Dendritic cell treated with granulocyte-macrophage colony-stimulating factor and Interleukin-4, amounts not matched to agents 40 ng/mL and 50 ng/mL, for 4 days (primary cell): ENCODE results near the gene CCDC91.
"Not testable (repeated sequence)": the region's sequence is repeated elsewhere in the genome, so short reads cannot be mapped to it uniquely, and the experiment has no call there.

Source experiments
- H3K27ac Mint-ChIP-seq: one replicate; pipeline ENCODE4 v1.8.0; 2022; ENCODE audit warnings: mild to moderate bottlenecking, mixed read lengths
- H3K27me3 Mint-ChIP-seq: one replicate; pipeline ENCODE4 v1.8.0; 2022; ENCODE audit warnings: mild to moderate bottlenecking, mixed read lengths
- H3K36me3 Mint-ChIP-seq: one replicate; pipeline ENCODE4 v1.8.0; 2022; ENCODE audit warnings: low read depth, mixed read lengths
- H3K4me1 Mint-ChIP-seq: one replicate; pipeline ENCODE4 v1.8.0; 2022; ENCODE audit warnings: low read depth, mixed read lengths
- H3K4me3 Mint-ChIP-seq: one replicate; pipeline ENCODE4 v1.8.0; 2022; ENCODE audit warnings: mild to moderate bottlenecking, moderate library complexity, mixed read lengths
- H3K9me3 Mint-ChIP-seq: one replicate; pipeline ENCODE4 v1.8.0; 2022; ENCODE audit warnings: mixed read lengths
- intact Hi-C: fragments of 100-400 bp; cut with micrococcal nuclease; formaldehyde crosslinking; loops from one replicate; pipeline ENCODE4 v1.15.0; 2022

The CCDC91 gene

DNA sequence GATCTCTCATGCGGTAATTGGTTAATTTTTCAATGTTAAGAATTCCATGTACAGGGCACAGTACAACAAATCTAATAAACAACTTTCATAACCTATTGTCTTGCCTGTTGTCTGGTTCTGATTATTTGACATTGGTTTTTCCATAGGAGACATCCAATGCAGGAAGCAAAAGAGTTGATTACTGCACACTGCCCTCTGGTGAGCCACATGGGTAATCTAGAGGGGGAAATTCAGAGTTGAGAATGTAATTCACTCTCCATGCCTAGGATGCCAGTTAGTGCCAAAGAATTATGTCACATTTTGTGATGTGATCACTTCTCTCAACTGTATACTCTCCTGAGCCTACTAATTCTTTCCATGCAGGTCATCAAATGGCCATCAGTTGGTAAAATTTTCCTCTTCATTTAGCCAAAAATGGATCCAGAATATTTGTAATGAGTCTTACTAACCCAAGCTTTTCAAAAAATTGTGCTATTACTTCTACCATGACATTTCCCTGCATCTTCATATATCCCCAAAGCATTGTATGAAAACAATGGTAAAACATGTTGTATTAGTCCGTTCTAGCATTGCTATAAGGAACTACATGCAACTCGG, 17.7 kb upstream of the CCDC91 start:
- Mint-ChIP-seq H3K9me3 (peaks cover 9% of the 10 kb centered on the region), H3K27me3 (no peaks in the 10 kb centered on the region), H3K4me1 (peaks cover 5% of the 10 kb centered on the region), H3K4me3 (no peak overlapping the region), H3K36me3 (no peaks in the 10 kb centered on the region), H3K27ac (no peak overlapping the region)
- intact Hi-C loops, result no loop called here

DNA sequence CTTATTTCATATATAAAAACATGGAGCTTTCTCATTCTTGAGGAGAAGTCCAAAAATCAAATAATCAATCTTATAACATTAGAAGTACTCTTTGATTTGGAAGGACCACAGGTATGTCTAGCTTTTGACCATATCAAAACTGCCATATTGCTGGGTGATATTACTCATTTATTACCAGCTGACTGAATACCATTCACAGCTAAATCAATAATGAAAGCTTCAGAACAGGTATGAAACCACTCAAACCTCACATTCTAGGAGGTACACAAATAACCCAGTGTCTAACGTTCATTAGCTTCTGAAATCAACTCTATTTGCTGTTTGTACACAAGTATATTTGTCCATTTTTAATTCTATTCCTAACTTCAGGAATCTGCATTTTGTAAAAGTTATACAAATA, 16.8 kb upstream of the CCDC91 start:
- Mint-ChIP-seq H3K4me3 (no peak overlapping the region), H3K36me3 (no peaks in the 10 kb centered on the region), H3K27ac (no peak overlapping the region), H3K4me1 (peaks cover 5% of the 10 kb centered on the region), H3K27me3 (no peaks in the 10 kb centered on the region), H3K9me3 (peaks cover 9% of the 10 kb centered on the region)
- intact Hi-C loops, result no loop called here

DNA sequence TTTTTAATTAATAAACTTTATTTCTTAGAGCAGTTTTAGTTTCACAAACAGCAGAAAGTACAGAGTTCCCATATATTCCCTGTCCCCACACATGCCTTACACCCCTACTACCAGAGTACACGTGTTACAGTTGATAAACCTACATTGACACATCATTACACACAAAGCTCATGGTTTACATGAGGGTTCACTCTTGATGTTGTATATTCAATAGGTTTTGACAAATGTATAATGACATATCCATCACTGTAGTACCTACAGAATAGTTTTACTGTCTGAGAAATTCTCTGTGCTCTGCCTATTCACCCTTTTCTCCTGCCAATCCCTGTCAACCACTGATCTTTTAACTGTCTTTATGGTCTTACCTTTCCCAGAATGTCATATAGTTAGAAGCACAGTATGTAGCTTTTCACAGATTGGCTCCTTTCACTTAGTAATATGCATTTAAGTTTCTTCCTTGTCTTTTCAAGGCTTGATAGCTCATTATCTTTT, 15.1 kb upstream of the CCDC91 start:
- intact Hi-C loops, result no loop called here
- H3K27me3 Mint-ChIP-seq, result no peaks in the 10 kb centered on the region
- peaks cover 9% of the 10 kb centered on the region for H3K9me3 Mint-ChIP-seq
- no peak overlapping the region for H3K4me3 Mint-ChIP-seq
- H3K27ac Mint-ChIP-seq, result no peak overlapping the region
- H3K36me3 Mint-ChIP-seq, result no peaks in the 10 kb centered on the region
- H3K4me1 Mint-ChIP-seq, result peaks cover 5% of the 10 kb centered on the region

DNA sequence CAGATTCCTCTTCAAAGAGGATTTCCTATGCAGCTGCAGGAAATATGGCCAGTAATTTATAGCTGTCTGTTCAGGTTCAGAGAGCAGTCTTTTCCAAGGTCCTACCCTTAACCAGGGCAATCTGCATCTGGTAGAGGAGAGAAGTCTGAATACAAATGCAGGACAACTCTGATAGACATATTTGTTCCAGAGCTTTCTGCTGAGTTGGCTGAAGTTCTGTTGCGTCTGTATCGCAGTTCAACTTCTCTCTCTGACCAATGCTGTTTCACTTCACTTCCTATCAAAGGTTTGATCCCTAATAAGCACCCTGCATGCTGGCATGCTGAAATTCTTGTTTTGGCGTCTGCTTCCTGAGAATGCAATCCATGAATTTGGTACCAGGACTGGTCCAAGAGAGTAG, 14.0 kb upstream of the CCDC91 start:
- Mint-ChIP-seq H3K27ac (no peak overlapping the region), H3K27me3 (no peaks in the 10 kb centered on the region), H3K9me3 (peaks cover 9% of the 10 kb centered on the region), H3K4me1 (peaks cover 5% of the 10 kb centered on the region), H3K4me3 (no peak overlapping the region), H3K36me3 (no peaks in the 10 kb centered on the region)
- intact Hi-C loops, result no loop called here

DNA sequence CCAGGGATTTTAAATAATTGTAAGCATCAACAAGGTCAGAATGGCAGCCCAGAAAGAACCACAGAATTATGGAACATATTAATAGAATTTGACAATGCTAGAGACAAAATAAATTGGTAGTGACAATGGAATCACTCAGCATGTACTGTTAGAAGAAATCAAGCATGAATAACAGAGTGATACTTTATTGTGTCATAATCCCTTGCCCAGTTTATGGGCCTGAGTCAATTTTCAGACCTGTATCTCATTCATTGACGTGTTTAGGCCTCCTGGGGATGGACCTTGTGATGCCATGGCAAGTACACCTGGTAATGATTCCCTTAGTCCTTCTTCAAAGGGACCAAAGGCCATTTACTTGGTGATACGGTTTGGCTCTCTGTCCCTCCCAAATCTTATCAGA, 12.8 kb upstream of the CCDC91 start:
- Mint-ChIP-seq H3K9me3 (peaks cover 8% of the 10 kb centered on the region), H3K27ac (no peak overlapping the region), H3K27me3 (no peaks in the 10 kb centered on the region), H3K36me3 (no peaks in the 10 kb centered on the region), H3K4me1 (no peaks in the 10 kb centered on the region), H3K4me3 (no peak overlapping the region)
- intact Hi-C loops, result no loop called here

DNA sequence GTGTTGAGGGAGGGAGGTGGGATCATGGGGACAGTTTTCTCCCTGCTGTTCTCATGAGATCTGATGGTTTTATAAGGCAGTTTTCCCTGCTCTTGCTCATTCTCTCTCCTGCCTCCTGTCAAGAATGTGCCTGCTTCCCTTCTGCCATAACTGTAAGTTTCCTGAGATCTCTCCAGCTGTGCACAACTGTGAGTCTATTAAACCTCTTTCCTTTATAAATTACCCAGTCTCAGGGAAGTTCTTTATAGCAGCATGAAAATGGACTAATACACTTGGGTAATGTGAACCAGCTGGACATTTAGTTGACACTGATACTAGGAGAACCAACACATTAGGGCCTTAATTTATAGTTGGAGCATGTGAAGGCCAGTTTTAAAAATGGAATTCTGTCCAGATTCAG, 12.4 kb upstream of the CCDC91 start:
- no peak overlapping the region for H3K27ac Mint-ChIP-seq
- no peaks in the 10 kb centered on the region for H3K36me3 Mint-ChIP-seq
- no peaks in the 10 kb centered on the region for H3K27me3 Mint-ChIP-seq
- H3K9me3 Mint-ChIP-seq, result peaks cover 4% of the 10 kb centered on the region
- intact Hi-C loops, result no loop called here
- no peak overlapping the region for H3K4me3 Mint-ChIP-seq
- no peaks in the 10 kb centered on the region for H3K4me1 Mint-ChIP-seq

DNA sequence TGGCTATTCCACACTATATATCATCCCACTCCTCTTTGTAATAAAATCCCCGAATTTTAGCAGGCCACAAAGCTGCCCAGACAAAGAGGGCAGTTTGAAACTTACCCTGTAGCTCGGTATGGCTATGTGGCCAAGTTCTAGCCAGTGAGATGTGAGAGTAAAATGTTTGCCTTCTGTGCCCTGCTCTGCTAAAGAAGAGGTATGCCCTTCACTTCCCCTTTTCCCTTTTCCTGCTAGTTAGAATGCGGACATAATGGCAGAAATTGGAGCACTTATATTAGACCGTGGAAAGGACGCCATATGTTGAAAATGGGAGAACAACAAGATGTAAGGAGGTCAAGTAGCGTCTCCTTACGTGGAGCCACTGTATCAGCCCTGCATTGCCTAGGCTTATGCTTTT, 11.5 kb upstream of the CCDC91 start:
- Mint-ChIP-seq H3K36me3 (no peaks in the 10 kb centered on the region), H3K4me3 (no peak overlapping the region), H3K27ac (no peak overlapping the region), H3K27me3 (peaks cover 2% of the 10 kb centered on the region), H3K9me3 (peaks cover 8% of the 10 kb centered on the region), H3K4me1 (no peaks in the 10 kb centered on the region)
- intact Hi-C loops, result no loop called here

DNA sequence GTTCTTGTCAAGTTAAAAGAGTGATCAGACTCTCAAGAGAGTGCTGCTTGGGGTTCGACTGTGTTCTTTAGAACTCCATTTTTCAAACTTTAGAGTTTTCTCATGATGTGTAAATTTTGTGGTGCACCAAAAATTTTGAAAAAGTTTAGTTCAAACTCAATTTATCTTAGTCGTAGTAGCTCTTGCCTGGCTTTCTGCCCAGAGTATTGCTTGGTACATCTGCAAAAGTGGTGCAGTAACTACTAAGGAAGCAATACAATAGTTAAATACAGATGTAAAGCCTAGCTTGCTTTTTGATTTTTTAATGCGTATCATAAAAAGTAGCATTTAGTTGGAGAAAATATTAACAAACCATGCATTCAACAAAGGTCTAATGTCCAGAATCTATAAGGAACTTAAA, 9.5 kb upstream of the CCDC91 start:
- no peak overlapping the region for H3K27ac Mint-ChIP-seq
- peaks cover 11% of the 10 kb centered on the region for H3K9me3 Mint-ChIP-seq
- H3K36me3 Mint-ChIP-seq, result no peaks in the 10 kb centered on the region
- intact Hi-C loops, result no loop called here
- H3K27me3 Mint-ChIP-seq, result peaks cover 2% of the 10 kb centered on the region
- no peak overlapping the region for H3K4me3 Mint-ChIP-seq
- H3K4me1 Mint-ChIP-seq, result no peaks in the 10 kb centered on the region

DNA sequence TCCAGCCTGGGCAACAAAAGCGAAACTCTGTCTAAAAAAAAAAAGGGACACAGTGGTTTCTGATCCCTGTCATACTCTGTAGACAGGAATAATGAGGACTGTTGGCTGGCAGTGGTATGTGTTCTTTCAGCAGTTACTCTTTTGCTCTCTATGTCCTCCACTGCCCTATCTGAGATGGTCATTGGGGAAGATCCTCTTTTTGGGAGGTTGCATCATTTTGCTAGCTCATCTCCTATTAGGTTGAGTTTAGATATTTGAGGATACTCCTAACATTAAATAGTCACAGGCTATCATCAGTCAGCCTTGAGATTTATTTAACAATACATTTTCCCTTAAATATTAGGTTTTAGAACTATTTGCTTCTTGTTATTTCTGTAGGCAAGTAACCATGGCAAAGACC, 5.9 kb upstream of the CCDC91 start:
- Mint-ChIP-seq H3K9me3 (peaks cover 19% of the 10 kb centered on the region), H3K27me3 (peaks cover 2% of the 10 kb centered on the region), H3K4me3 (no peak overlapping the region), H3K36me3 (no peaks in the 10 kb centered on the region), H3K27ac (no peak overlapping the region), H3K4me1 (no peaks in the 10 kb centered on the region)
- intact Hi-C loops, result no loop called here

DNA sequence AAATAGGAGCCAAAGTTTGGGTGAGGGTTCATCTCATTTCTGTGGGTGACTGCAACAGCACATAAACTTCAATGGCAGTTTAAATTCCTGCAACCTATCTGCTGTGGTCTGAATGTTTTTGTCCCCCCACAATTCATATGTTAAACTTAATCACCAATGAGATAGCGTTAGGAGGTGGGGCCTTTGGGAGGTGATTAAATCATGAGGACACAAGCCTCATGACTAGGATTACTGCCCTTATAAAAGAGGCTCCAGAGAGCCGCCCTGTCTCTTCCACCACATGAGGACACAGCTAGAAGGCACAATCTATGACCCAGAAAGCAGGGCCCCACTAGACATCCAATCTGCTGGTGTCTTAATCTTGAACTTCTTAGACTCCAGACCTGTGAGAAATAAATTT, 3.8 kb upstream of the CCDC91 start:
- Mint-ChIP-seq H3K4me3 (no peak overlapping the region), H3K27me3 (peaks cover 2% of the 10 kb centered on the region), H3K4me1 (peaks cover 12% of the 10 kb centered on the region), H3K27ac (no peak overlapping the region), H3K9me3 (peaks cover 19% of the 10 kb centered on the region), H3K36me3 (peaks cover 13% of the 10 kb centered on the region)
- intact Hi-C loops, result loop anchor here (5.0 kb wide), 1 partner anchor 36 kb away; no protein-coding TSS in a partner anchor

DNA sequence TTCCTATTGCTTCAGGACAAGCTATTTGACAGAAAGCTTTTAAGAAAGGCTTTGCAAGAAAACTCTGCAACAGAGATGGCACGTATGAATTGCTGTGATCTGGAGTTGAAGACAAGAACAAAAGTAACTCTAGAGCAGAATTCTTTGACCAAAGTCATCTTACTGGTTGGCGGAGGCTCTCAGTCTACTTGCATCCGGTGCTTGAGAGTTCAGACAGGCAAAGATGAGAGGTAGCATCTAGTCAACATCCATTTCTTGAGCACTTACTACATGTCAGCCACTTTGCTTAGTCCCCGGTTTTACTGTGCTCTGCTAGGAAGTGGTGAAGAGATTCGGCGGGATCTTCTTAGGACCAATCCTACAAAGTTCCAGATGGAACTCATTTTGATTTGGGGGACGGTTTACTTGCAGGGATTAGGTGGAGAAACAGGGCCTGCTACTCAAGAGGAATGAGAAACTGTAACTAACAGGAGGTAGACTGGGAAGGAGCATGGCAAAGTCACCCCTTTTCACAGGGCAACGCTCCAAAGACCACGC, 404 bp upstream of the CCDC91 start:
- peaks cover 18% of the 10 kb centered on the region for H3K9me3 Mint-ChIP-seq
- no peaks in the 10 kb centered on the region for H3K27me3 Mint-ChIP-seq
- intact Hi-C loops, result loop anchor here (5.0 kb wide), 1 partner anchor 32 kb away; no protein-coding TSS in a partner anchor
- peaks cover 27% of the 10 kb centered on the region for H3K4me1 Mint-ChIP-seq
- H3K4me3 Mint-ChIP-seq, result peak overlapping the region; percentile 100
- H3K36me3 Mint-ChIP-seq, result peaks cover 25% of the 10 kb centered on the region
- H3K27ac Mint-ChIP-seq, result peak overlapping the region; percentile 100

DNA sequence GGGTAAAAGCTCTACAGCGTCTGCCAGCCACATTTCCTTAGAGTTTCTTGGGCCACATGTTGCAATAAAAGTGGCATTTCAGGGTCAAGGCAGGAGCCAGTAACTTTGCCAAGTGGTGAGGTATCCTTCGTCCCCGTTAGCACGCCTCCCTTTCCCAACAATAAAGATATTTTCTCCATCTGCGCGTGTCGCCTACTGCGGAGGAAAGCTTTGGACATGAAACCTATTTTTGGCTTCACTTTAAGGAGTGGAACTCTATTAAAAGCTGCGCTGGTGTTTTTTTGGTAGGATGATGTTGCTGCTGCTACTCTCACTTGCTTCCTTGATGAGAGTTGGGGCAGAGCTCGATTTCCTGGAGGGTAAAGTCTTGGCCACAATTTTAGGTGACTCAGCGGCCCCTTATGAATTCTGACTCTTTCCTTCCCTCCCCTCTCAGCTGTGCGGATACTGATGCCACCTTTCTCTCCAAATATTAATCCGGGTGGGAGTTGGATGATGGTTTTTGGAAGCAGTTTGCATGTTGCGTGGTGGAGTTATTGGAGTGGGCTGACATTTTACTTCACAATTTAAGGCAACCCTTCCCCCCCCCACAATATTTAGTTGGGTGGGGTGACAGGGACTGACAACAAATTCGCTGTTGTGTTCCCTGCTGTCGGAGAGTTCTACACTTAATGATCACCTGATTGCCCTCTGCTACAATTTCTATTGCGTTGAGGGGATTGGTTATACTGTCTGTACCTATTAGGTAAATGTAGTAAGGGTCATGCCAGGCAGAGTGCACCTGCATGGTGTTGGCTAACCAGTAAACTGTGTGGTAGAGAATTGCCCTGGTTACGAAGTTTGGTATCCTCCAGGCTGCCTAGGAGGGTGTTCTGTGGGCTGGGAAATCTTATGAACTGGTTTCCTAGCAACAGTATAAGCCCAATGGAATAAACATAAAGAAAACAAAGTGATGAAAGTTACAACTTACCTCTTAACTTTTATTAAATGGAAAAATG, 1.1 kb downstream of the CCDC91 start:
- Mint-ChIP-seq H3K27me3 (no peaks in the 10 kb centered on the region), H3K4me3 (peak overlapping the region; percentile 100), H3K27ac (peak overlapping the region; percentile 100), H3K36me3 (peaks cover 28% of the 10 kb centered on the region), H3K4me1 (peaks cover 30% of the 10 kb centered on the region), H3K9me3 (peaks cover 25% of the 10 kb centered on the region)
- intact Hi-C loops, result no loop called here

DNA sequence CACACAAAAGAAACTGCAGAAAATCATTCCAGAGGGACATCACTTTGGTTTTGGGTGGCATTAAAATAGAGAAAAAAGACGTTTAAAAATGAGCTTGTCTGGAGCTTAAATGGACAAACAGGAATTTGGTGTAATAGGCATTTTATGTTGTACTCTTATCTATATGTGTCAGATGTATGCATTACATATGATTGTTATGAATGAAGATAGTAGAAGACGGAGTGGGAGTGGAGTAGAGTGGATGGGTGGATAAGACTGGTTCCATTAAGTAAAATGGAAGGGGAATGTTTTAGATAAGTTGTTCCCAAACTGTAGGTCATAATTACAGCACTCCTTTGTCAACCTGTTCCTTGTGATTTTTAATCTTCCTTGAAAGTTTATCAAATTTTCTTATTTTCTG, 1.9 kb downstream of the CCDC91 start:
- H3K9me3 Mint-ChIP-seq, result peaks cover 22% of the 10 kb centered on the region
- no peak overlapping the region for H3K27ac Mint-ChIP-seq
- H3K36me3 Mint-ChIP-seq, result peaks cover 28% of the 10 kb centered on the region
- no peaks in the 10 kb centered on the region for H3K27me3 Mint-ChIP-seq
- peaks cover 32% of the 10 kb centered on the region for H3K4me1 Mint-ChIP-seq
- intact Hi-C loops, result no loop called here
- no peak overlapping the region for H3K4me3 Mint-ChIP-seq

DNA sequence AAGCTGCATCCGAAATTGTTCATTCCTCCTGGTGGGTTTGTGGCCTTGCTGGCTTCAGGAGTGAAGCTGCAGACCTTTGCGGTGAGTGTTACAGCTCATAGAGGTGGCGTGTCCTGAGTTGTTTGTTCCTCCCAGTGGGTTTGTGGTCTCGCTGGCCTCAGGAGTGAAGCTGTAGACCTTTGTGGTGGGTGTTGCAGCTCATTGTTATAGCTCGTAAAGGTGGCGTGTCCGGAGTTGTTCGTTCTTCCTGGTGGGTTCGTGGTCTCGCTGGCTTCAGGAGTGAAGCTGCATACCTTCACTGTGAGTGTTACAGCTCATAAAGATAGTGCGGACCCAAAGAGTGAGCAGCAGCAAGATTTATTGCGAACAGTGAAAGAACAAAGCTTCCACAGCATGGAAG, 4.4 kb downstream of the CCDC91 start:
- H3K4me1 Mint-ChIP-seq, result peaks cover 32% of the 10 kb centered on the region
- intact Hi-C loops, H3K4me3 Mint-ChIP-seq: not testable (repeated sequence)

More for the DNA sequence above, 4.4 kb downstream of the CCDC91 start:
- H3K9me3 Mint-ChIP-seq, result peaks cover 20% of the 10 kb centered on the region
- not testable (repeated sequence) for H3K27me3 Mint-ChIP-seq, H3K27ac Mint-ChIP-seq
- H3K36me3 Mint-ChIP-seq, result peaks cover 29% of the 10 kb centered on the region
